Measurements from ENCODE around the gene PPEF1.

DNA sequence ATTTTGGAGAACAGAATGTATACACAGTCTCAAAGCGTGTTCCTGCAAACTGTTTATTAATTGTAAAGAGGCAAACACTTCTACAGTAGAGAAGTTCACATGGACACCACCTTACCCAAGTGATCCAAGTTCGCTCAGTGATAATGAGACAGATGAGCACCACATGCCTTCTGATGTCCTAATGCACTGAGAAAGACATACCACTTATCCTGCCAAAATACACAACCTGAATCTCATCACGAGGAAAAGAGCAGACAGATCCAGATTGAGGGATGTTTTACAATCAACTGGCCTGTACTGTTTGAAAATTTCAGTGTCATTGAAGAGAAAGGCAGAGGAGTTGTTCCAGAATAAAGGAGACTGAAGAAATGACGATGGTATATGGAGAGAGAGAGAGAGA is 12.4 kb downstream of the PPEF1 start:
- TF ChIP-seq, protein P1, sequence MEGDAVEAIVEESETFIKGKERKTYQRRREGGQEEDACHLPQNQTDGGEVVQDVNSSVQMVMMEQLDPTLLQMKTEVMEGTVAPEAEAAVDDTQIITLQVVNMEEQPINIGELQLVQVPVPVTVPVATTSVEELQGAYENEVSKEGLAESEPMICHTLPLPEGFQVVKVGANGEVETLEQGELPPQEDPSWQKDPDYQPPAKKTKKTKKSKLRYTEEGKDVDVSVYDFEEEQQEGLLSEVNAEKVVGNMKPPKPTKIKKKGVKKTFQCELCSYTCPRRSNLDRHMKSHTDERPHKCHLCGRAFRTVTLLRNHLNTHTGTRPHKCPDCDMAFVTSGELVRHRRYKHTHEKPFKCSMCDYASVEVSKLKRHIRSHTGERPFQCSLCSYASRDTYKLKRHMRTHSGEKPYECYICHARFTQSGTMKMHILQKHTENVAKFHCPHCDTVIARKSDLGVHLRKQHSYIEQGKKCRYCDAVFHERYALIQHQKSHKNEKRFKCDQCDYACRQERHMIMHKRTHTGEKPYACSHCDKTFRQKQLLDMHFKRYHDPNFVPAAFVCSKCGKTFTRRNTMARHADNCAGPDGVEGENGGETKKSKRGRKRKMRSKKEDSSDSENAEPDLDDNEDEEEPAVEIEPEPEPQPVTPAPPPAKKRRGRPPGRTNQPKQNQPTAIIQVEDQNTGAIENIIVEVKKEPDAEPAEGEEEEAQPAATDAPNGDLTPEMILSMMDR (IDR thresholded peaks at IDR 0.05) = no peak
- TF ChIP-seq POLR2A (IDR thresholded peaks at IDR 0.05) = no peak
